HG03280 (cell line): Measurements from ENCODE around the gene CECR2.

ENCODE experiments used
- ATAC-seq: cut with Tn5 transposase; IDR thresholded peaks from one replicate; pipeline ENCODE4 v1.9.1; 2021; ENCODE audit warnings: mild to moderate bottlenecking, moderate library complexity; ENCODE audit not compliant: unreplicated experiment

Gene CECR2

DNA sequence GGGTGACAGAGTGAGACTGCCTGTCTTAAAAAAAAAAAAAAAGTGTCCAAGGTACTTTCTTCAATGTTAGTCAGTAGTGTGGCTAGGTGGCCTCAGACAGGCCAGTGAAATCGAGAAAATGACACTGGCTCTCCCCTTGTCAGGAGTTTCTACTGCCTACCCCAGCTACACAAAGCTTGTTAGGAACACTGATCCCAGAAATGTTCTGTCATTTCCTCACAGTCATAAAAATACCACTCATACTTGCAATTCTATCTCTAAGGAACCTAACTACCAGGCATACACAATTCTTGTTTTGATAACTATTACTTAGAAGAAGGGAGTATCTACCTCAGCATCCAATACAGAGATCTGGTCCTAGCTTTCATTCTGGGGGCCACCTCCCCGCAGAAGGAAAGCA is 228.0 kb downstream of the CECR2 start:
- ATAC-seq, result no peak

DNA sequence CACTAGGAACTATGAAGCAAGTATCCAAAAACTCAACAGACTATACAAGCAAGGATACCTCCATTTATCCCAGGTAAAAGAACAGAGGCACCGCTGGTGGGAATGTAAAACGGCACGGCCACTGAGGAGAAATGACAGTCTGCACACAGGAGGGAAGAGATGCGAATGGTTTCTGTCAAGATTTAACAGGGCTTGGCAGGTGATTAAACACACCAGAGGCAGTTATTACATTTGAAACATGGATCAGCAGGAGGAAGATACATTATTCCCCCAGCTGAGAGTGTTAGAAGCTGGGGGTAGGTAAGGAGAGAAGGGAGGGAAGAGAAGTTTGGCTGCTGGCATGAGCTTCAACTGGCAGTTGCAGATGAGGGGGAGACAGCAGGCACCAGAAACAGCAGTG is 229.1 kb downstream of the CECR2 start:
- ATAC-seq, result no peak

DNA sequence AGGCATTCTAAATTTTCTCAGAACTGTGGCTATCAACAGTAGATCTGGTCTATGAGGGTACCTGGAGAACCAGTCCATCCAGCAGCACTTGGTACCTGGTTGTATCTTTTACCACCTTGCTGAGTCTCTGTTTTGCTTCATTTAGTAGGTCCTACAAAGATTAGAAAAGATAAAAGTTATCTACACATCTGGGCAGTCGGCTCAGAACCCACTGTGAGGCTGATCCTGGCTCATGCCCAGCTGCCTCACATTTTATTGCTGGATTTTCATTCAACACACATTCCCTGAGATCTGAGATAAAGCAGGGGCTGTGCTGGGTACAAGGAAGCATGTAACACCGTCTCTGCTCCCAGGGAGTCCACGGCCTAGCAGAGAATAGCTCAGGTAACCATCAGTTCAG is 231.8 kb downstream of the CECR2 start:
- ATAC-seq, result no peak

DNA sequence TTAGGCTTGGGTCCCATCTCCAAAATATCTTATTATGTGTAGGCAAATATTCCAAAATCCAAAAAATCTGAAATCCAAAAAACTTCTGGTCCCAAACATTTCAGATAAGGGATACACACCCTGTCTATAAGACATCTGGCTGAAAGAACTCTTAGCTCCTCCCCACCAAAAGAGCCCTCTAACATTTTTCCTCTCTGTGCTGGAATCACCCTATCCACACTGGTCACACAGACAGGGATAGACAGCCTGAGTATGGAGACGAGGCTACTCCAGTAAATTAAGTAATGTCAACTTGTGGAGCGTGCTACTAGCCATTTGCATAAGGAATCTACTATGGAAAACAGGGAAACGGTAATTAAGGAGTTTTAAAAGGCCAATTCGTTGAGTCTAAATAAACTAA is 234.4 kb downstream of the CECR2 start:
- no peak for ATAC-seq

DNA sequence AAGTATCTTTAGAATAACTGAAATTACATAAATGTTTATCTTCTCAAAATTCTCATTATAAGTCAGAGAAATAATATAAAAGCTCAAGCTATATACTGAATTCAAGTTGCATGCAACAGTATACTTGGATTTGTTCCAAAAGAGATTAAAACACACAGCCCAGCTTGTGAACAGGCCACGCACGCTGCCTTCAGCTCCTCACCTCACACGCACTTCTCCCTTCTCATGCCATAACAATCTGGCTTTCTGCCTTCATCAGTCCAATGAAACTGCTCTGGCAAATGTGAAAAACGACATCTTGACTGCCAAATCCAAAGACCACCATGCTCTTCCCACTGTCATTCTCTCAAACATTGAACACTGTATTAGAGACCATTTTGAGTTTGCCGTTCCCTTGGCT is 237.2 kb downstream of the CECR2 start:
- ATAC-seq, result no peak
